ENCODE results near the gene ALX4. TPM values are rescaled to one million over a fixed set of nuclear protein-coding genes. Genes with fewer than 3 reads are reported as not detected.
A peak's percentile ranks its signal among the peaks of the same experiment; 100 is the strongest.

Gene ALX4
- polyA plus RNA-seq, 1 experiment = not detected

DNA sequence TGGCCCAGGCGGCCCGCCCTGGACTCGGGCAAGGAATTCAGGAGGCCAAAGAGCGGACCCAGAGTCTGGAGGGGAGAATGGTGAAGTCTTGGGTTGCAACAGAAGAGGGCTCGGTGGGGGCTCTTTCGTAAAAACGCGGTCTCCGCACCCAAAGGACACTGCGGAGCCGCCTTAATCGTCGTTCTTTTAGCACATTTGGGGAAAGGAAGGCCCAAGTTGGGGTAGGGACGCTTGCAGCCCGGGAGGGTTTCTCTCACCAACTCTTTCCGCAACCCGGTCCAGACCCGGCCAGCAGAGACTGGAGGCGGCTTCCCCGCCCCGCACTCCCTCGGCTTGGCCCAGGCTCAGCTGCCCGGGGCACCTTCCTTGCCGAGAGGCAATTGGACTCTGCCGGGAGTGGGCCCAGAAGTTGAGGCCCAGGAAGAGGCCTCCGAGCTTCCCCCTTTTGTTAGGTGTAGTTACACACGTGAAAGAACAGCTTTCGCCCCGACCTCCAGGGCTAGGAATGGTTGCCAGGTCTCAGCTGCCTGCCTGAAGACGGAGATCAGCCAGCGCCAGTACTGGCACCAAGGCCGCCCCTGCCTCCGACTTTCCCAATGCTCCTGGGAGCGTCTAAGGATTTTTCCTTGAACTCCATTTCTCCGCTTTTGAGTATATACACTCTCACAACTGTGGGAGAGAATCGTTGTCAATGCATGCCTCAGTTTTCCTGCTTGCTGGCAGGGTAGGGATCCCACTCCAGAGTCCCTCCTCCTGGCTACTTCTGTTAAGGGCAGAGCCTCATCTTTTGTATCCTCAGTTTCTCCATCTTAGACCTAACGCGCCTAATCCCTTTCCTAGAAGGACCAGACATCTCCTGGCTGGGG, 3.7 kb downstream of the ALX4 start:
- ChIA-PET POLR2A (no interaction called here), CTCF (interaction anchor here (0.8 kb wide), 1 partner anchor 251 kb away, joined by 3 read pairs; no protein-coding TSS in a partner anchor)
- peaks cover 98% of the 10 kb centered on the region for H3K27me3 ChIP-seq (ENCODE audit: control insufficient read depth, insufficient read depth, low read length)

DNA sequence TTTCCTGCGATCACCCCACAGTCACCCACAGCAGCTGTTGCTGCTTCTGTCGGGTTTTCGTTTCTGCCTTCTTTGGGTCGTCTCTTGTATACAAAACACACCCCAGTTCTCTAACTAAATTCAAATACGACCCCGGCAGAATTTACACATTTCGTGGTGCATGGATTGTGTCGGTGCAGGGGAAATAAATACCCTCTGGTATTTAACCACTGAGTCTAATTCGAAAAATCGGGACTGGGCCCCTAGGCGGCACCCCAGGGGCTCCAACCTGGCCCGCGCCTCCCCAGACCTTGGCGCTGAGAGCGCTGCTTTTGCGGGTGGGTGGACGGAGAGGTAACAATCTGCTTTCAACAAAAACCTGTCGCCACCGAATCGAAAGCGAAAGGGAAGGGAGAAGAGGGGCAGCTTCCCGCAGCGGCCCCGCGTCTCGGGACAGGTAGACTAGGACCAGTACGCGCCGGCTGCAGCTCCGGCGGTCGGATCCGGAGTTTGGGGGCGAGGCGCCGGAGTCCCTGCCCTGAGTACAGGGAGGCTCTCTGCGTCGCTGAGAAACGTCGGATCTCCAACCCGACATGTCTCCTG, 4.4 kb downstream of the ALX4 start:
- POLR2A ChIA-PET = no interaction called here
- CTCF ChIA-PET = no interaction called here
- no peak overlapping the region for H3K27ac ChIP-seq (ENCODE audit: low read depth, low read length)
- H3K27me3 ChIP-seq (ENCODE audit: control insufficient read depth, insufficient read depth, low read length) = peaks cover 93% of the 10 kb centered on the region
- no peak for DNase-seq (ENCODE audit: low read depth, low spot score)
- peak overlapping the region; percentile 53 for H3K4me3 ChIP-seq (ENCODE audit: low read depth, low read length)
- H3K9me3 ChIP-seq (ENCODE audit: control insufficient read depth, insufficient read depth, low read length) = peaks cover 19% of the 10 kb centered on the region
- TF ChIP-seq, protein P1, sequence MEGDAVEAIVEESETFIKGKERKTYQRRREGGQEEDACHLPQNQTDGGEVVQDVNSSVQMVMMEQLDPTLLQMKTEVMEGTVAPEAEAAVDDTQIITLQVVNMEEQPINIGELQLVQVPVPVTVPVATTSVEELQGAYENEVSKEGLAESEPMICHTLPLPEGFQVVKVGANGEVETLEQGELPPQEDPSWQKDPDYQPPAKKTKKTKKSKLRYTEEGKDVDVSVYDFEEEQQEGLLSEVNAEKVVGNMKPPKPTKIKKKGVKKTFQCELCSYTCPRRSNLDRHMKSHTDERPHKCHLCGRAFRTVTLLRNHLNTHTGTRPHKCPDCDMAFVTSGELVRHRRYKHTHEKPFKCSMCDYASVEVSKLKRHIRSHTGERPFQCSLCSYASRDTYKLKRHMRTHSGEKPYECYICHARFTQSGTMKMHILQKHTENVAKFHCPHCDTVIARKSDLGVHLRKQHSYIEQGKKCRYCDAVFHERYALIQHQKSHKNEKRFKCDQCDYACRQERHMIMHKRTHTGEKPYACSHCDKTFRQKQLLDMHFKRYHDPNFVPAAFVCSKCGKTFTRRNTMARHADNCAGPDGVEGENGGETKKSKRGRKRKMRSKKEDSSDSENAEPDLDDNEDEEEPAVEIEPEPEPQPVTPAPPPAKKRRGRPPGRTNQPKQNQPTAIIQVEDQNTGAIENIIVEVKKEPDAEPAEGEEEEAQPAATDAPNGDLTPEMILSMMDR (IDR thresholded peaks at IDR 0.05; ENCODE audit: low read depth, low read length) = no peak

More for the DNA sequence above, 3.7 kb downstream of the ALX4 start:
- Histone ChIP-seq H3K27ac (ENCODE audit: low read depth, low read length) (no peak overlapping the region), H3K9me3 (ENCODE audit: control insufficient read depth, insufficient read depth, low read length) (peaks cover 19% of the 10 kb centered on the region), H3K4me3 (ENCODE audit: low read depth, low read length) (peak overlapping the region; percentile 53)
- DNase-seq (ENCODE audit: low read depth, low spot score) = no peak
- TF ChIP-seq, protein P1 (IDR thresholded peaks at IDR 0.05; ENCODE audit: low read depth, low read length) = no peak

DNA sequence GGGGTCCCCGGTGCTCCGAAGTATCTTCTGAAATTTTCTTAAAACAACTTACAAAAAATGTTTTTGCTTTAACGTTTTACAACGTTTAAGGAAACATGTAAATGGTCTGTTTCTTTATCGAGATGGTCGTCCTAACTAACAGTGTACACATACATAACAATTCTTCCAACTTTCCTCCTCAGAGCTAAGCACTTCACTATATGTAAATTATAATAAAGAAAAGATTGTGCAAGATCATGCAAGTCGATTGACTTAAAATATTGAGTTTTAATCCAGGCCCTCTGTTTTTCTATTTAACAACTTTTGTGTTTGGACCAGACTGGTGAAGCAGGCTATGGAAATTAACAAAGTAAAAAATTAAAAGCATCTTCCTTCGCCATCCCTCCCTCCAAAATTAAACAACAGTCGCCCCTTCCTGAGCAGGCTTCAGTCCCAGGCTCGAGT, 4.9 kb downstream of the ALX4 start:
- TF ChIP-seq, protein P1 (IDR thresholded peaks at IDR 0.05; ENCODE audit: low read depth, low read length) = no peak
- peaks cover 88% of the 10 kb centered on the region for H3K27me3 ChIP-seq (ENCODE audit: control insufficient read depth, insufficient read depth, low read length)
- H3K9me3 ChIP-seq (ENCODE audit: control insufficient read depth, insufficient read depth, low read length) = peaks cover 19% of the 10 kb centered on the region
- no peak overlapping the region for H3K27ac ChIP-seq (ENCODE audit: low read depth, low read length)
- ChIA-PET CTCF (no interaction called here), POLR2A (no interaction called here)
- DNase-seq (ENCODE audit: low read depth, low spot score) = no peak
- no peak overlapping the region for H3K4me3 ChIP-seq (ENCODE audit: low read depth, low read length)

DNA sequence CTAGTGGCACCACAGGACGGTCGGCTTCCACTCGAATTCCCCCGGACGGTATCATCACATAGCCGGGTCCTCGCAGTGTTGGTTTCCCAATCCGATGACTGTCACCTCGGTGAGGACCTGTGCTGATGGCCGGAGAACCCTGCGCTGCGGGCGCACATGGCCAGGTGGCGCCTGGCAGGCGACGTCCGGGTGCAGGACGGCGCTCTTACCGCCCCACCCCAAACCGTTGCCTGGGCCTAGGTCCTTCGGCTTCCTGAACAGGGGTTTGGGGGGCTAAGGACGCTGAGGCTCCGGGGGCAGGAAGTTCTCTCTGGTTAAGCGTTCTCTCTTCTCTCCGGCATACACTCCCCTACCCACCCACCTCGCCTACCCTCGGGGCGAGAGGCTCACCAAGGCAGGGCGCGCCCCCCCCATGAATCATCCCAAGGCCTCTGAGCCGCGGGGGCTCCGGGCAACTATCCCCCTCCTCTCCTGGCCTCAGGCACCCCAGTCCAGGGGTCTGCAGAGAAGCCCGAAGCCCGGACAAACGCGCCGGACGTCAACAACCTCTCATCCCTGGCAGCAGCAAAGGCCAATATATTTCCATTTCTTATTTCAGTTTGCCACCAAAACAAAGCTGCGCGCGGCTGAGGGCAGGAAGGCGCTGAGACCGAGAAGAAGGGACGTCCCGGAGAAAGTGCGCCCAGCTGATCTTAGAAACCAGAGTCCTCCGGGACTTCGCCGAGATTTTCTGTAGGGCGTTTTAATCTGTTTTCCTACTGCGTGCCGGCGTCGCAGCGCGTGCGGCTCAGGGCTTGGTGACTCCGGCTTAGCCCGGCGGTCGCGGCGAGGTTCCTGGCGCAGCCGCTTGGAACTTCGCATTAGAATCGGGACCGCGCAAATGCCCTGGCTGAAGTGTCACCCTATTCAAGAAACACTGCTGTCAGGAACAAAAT, 5.6 kb downstream of the ALX4 start:
- H3K4me3 ChIP-seq (ENCODE audit: low read depth, low read length) = peak overlapping the region; percentile 4; the same call in 1 of the 2 replicates
- CTCF ChIA-PET = no interaction called here
- H3K27me3 ChIP-seq (ENCODE audit: control insufficient read depth, insufficient read depth, low read length) = peaks cover 87% of the 10 kb centered on the region
- POLR2A ChIA-PET = interaction anchor here (0.7 kb wide), 1 partner anchor 291 kb away, joined by 3 read pairs; no protein-coding TSS in a partner anchor
- TF ChIP-seq, protein P1 (IDR thresholded peaks at IDR 0.05; ENCODE audit: low read depth, low read length) = no peak
- DNase-seq (ENCODE audit: low read depth, low spot score) = no peak
- H3K27ac ChIP-seq (ENCODE audit: low read depth, low read length) = no peak overlapping the region
- peaks cover 19% of the 10 kb centered on the region for H3K9me3 ChIP-seq (ENCODE audit: control insufficient read depth, insufficient read depth, low read length)
